ENCODE measurements around the gene SH2D3C. TPM values are rescaled to one million over a fixed set of nuclear protein-coding genes. Genes with fewer than 3 reads are reported as not detected.

The SH2D3C gene
- total and polyA plus RNA-seq, 9 of the 15 experiments (the other 6 are each of a cell fraction or from before 2014, with no cell fraction given): 0.03 to 1.2 (median 0.22) TPM; not detected in 1

- no peak for TF ChIP-seq ZBTB9 (CRISPR knock-in tag; IDR thresholded peaks at IDR 0.05)
- TF ChIP-seq MTA3 (IDR thresholded peaks at IDR 0.05; ENCODE audit: borderline replicate concordance): no peak; the same call in 1 of the 2 replicates
- TF ChIP-seq PHF21A (IDR thresholded peaks at IDR 0.05; ENCODE audit: borderline replicate concordance, low read depth): no peak
- TF ChIP-seq SRF (CRISPR knock-in tag; IDR thresholded peaks at IDR 0.05): no peak
- TF ChIP-seq HMG20A (CRISPR knock-in tag; conservative IDR thresholded peaks at IDR 0.05): no peak
- no peak for TF ChIP-seq NONO (IDR thresholded peaks at IDR 0.05; ENCODE audit: low read depth in 2 of 2, low read length in 1 of 2)
- TF ChIP-seq ELF4 (CRISPR knock-in tag; IDR thresholded peaks at IDR 0.05): peak; percentile 79; the same call in 1 of the 2 replicates
- TF ChIP-seq, protein P1, sequence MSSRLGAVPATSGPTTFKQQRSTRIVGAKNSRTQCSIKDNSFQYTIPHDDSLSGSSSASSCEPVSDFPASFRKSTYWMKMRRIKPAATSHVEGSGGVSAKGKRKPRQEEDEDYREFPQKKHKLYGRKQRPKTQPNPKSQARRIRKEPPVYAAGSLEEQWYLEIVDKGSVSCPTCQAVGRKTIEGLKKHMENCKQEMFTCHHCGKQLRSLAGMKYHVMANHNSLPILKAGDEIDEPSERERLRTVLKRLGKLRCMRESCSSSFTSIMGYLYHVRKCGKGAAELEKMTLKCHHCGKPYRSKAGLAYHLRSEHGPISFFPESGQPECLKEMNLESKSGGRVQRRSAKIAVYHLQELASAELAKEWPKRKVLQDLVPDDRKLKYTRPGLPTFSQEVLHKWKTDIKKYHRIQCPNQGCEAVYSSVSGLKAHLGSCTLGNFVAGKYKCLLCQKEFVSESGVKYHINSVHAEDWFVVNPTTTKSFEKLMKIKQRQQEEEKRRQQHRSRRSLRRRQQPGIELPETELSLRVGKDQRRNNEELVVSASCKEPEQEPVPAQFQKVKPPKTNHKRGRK (tag; IDR thresholded peaks at IDR 0.05): no peak
- TF ChIP-seq ZNF282 (CRISPR knock-in tag; IDR thresholded peaks at IDR 0.05): no peak
- no peak for TF ChIP-seq MLLT1 (IDR thresholded peaks at IDR 0.05)
- no peak for TF ChIP-seq ZEB2 (IDR thresholded peaks at IDR 0.05)
- 0 out of 2 replicates have a peak, but pooled peaks have one; percentile 17 for TF ChIP-seq KLF13 (tag; IDR thresholded peaks at IDR 0.05; ENCODE audit: borderline replicate concordance, low read depth)
- TF ChIP-seq ZNF76 (CRISPR knock-in tag; IDR thresholded peaks at IDR 0.05; ENCODE audit: borderline replicate concordance): no peak
- no peak for TF ChIP-seq ZNF561 (CRISPR knock-in tag; conservative IDR thresholded peaks at IDR 0.05)
- TF ChIP-seq FOXJ3 (CRISPR knock-in tag; IDR thresholded peaks at IDR 0.05): no peak
- no peak for TF ChIP-seq POLR2AphosphoS2 (IDR thresholded peaks at IDR 0.05; ENCODE audit: low read length)
- peak; percentile 98 for TF ChIP-seq CXXC5 (CRISPR knock-in tag; IDR thresholded peaks at IDR 0.05)
- TF ChIP-seq ZNF586 (CRISPR knock-in tag; conservative IDR thresholded peaks at IDR 0.05): no peak
- no peak for TF ChIP-seq NR2C1 (IDR thresholded peaks at IDR 0.05)
- TF ChIP-seq NR2C1 (tag; IDR thresholded peaks at IDR 0.05): peak; percentile 49
- TF ChIP-seq NCOA1 (IDR thresholded peaks at IDR 0.05; ENCODE audit: low read depth): no peak
- TF ChIP-seq MCM5 (IDR thresholded peaks at IDR 0.05; ENCODE audit: low read depth): no peak
- no peak for TF ChIP-seq ZNF449 (CRISPR knock-in tag; IDR thresholded peaks at IDR 0.05)
- no peak for TF ChIP-seq RFX5 (IDR thresholded peaks at IDR 0.05; ENCODE audit: low read depth, low read length)
Measured at GRCh38 chr9:127715470-127716337, 62.8 kb downstream of the SH2D3C start, which contains the start of the genes PTRH1 and TTC16 (continued).

All from K562 (cell line).